Transverse colon (tissue), 4 donors: ENCODE data around the gene TFEB.

Source experiments
- CTCF ChIP-seq, 5 experiments: fragments of 200-600 bp in 3 of 5; fragments of 450-650 bp in 2 of 5; sonication (generic) in 3 of 5; IDR thresholded peaks; 1 replicate in 2 of 5; 2 replicates in 3 of 5; pipeline ENCODE4 v1.5.1; 2016 to 2017; ENCODE audit warnings: antibody characterized with exemption in 5 of 5, inconsistent platforms in 3 of 5, mild to moderate bottlenecking in 2 of 5, moderate library complexity in 1 of 5
- POLR2A ChIP-seq: fragments of 450-650 bp; IDR thresholded peaks from one replicate; pipeline ENCODE4 v1.6.1; 2016; ENCODE audit warnings: antibody characterized with exemption, mild to moderate bottlenecking, moderate library complexity
- POLR2AphosphoS5 ChIP-seq, 3 donors: sonication (generic); formaldehyde crosslinking; IDR thresholded peaks; one replicate each; pipeline ENCODE4 v1.6.1; 2016; ENCODE audit warnings: antibody characterized with exemption in 3 of 3

- TF ChIP-seq POLR2A, result no peak
- TF ChIP-seq CTCF (IDR thresholded peaks at IDR 0.05), result no peak
- no peak for TF ChIP-seq POLR2AphosphoS5 (IDR thresholded peaks at IDR 0.05)
Observed at GRCh38 chr6:41771058-41771983, 35.9 kb upstream of the TFEB start.
